ENCODE results near the gene CCL21.

- TF ChIP-seq CTCF (IDR thresholded peaks at IDR 0.05), result no peak
- TF ChIP-seq POLR2AphosphoS5 (IDR thresholded peaks at IDR 0.05; ENCODE audit: low read depth, low read length), result no peak
- TF ChIP-seq TCF7L2 (IDR thresholded peaks at IDR 0.05; ENCODE audit: low read depth, low read length), result no peak
- TF ChIP-seq REST (IDR thresholded peaks at IDR 0.05; ENCODE audit: insufficient read depth in 1 of 2, low read depth in 2 of 2, low read length in 1 of 2), result no peak
- TF ChIP-seq SIN3A (IDR thresholded peaks at IDR 0.05; ENCODE audit: borderline replicate concordance, insufficient read depth, low read depth, low read length), result no peak
These were observed 2.2 kb upstream of the CCL21 start for GRCh38 chr9:34712140-34712539.
